ENCODE measurements around the gene ZNF148. TPM values are rescaled to one million over a fixed set of nuclear protein-coding genes. Genes with fewer than 3 reads are reported as not detected.

ZNF148 gene
- total RNA-seq, 1 donor from 2014 or later, result 57.6 TPM

GRCh38 chr3:125192190-125193035 is 182.7 kb downstream of the ZNF148 start:
- ChIA-PET POLR2A (no interaction called here), CTCF (no interaction called here)
- intact Hi-C loops (cut with micrococcal nuclease), result no loop called here
- peak; percentile 72 for ATAC-seq (ENCODE audit: low read depth)
- Mint-ChIP-seq H3K4me3 (no peak overlapping the region), H3K4me1 (peaks cover 10% of the 10 kb centered on the region), H3K9me3 (no peaks in the 10 kb centered on the region), H3K36me3 (ENCODE audit: low read depth) (no peaks in the 10 kb centered on the region), H3K27ac (no peak overlapping the region), H3K27me3 (peaks cover 4% of the 10 kb centered on the region)
- TF ChIP-seq CTCF (IDR thresholded peaks at IDR 0.05), result no peak
- DNase-seq, result no peak

GRCh38 chr3:125191730-125192129 is 183.4 kb downstream of the ZNF148 start:
- Mint-ChIP-seq H3K36me3 (ENCODE audit: low read depth) (no peaks in the 10 kb centered on the region), H3K4me3 (no peak overlapping the region), H3K9me3 (no peaks in the 10 kb centered on the region), H3K4me1 (peaks cover 10% of the 10 kb centered on the region), H3K27ac (no peak overlapping the region), H3K27me3 (peaks cover 4% of the 10 kb centered on the region)
- ATAC-seq (ENCODE audit: low read depth), result no peak
- POLR2A ChIA-PET, result no interaction called here
- no peak for DNase-seq
- intact Hi-C loops (cut with micrococcal nuclease), result no loop called here
- CTCF ChIA-PET, result no interaction called here
- no peak for TF ChIP-seq CTCF (IDR thresholded peaks at IDR 0.05)

- ATAC-seq (ENCODE audit: low read depth) (no peak), DNase-seq (no peak)
- CTCF ChIA-PET, result no interaction called here
- H3K27ac Mint-ChIP-seq, result no peak overlapping the region
- no peak for TF ChIP-seq CTCF (IDR thresholded peaks at IDR 0.05)
- no peaks in the 10 kb centered on the region for H3K9me3 Mint-ChIP-seq
- peaks cover 12% of the 10 kb centered on the region for H3K4me1 Mint-ChIP-seq
- H3K4me3 Mint-ChIP-seq, result no peak overlapping the region
- peaks cover 4% of the 10 kb centered on the region for H3K27me3 Mint-ChIP-seq
- POLR2A ChIA-PET, result no interaction called here
- H3K36me3 Mint-ChIP-seq (ENCODE audit: low read depth), result no peaks in the 10 kb centered on the region
- intact Hi-C loops (cut with micrococcal nuclease), result no loop called here
Observed at GRCh38 chr3:125191256-125191655, 183.9 kb downstream of the ZNF148 start.

- DNase-seq, result no peak
- ATAC-seq (ENCODE audit: low read depth), result no peak
- H3K9me3 Mint-ChIP-seq, result no peaks in the 10 kb centered on the region
- H3K27me3 Mint-ChIP-seq, result peaks cover 4% of the 10 kb centered on the region
- H3K27ac Mint-ChIP-seq, result no peak overlapping the region
- H3K4me1 Mint-ChIP-seq, result peaks cover 14% of the 10 kb centered on the region
- no peak for TF ChIP-seq CTCF (IDR thresholded peaks at IDR 0.05)
- intact Hi-C loops (cut with micrococcal nuclease), result no loop called here
- no peak overlapping the region for H3K4me3 Mint-ChIP-seq
- CTCF ChIA-PET, result no interaction called here
- H3K36me3 Mint-ChIP-seq (ENCODE audit: low read depth), result no peaks in the 10 kb centered on the region
- POLR2A ChIA-PET, result no interaction called here
Observed at GRCh38 chr3:125190786-125191185, 184.3 kb downstream of the ZNF148 start.

- ATAC-seq (ENCODE audit: low read depth) (no peak), DNase-seq (no peak)
- intact Hi-C loops (cut with micrococcal nuclease), result no loop called here
- Mint-ChIP-seq H3K4me3 (no peak overlapping the region), H3K27me3 (no peaks in the 10 kb centered on the region), H3K4me1 (peaks cover 14% of the 10 kb centered on the region), H3K27ac (no peak overlapping the region), H3K36me3 (ENCODE audit: low read depth) (no peaks in the 10 kb centered on the region), H3K9me3 (no peaks in the 10 kb centered on the region)
- ChIA-PET POLR2A (no interaction called here), CTCF (no interaction called here)
- TF ChIP-seq CTCF (IDR thresholded peaks at IDR 0.05), result no peak
Observed at GRCh38 chr3:125189378-125190165, 185.6 kb downstream of the ZNF148 start.

All from activated B cell treated with CpG ODN at 0.5 μM for 24 hours (primary cell).